OCI-LY7 (cell line): ENCODE results near the gene RPP25L. TPM values are rescaled to one million over a fixed set of nuclear protein-coding genes. Genes with fewer than 3 reads are reported as not detected.

Experiments
- BruUV-seq: library from RNA; stranded (reverse); fragments of 400-500 nt; replicated peaks from 2 replicates; lab custom pipeline; 2021; lab: Mats Ljungman, UMichigan
- CTCF ChIA-PET: fragments of 300-600 bp; sonication (Branson Sonifier 250); formaldehyde crosslinking; loops from one replicate; lab custom pipeline; 2022; ENCODE audit warnings: antibody characterized with exemption; ENCODE audit not compliant: unreplicated experiment; lab: Charles Lee
- POLR2A ChIA-PET: fragments of 300-600 bp; sonication (Branson Sonifier 250); formaldehyde crosslinking; loops from one replicate; lab custom pipeline; 2022; ENCODE audit warnings: antibody characterized with exemption; lab: Charles Lee
- DNase-seq: peaks from one replicate; pipeline ENCODE4 v3.0.0-alpha.2; 2015; ENCODE audit warnings: low spot score
- H2AFZ ChIP-seq: fragments of 200-600 bp; sonication (generic), shearing (Covaris generic); 2 replicates; pipeline ENCODE4 v1.6.1; 2014; ENCODE audit warnings: mild to moderate bottlenecking, antibody characterized with exemption, low read length, moderate library complexity
- H3K27ac ChIP-seq: fragments of 200-600 bp; sonication (generic); 2 replicates; pipeline ENCODE4 v1.5.1; 2014; ENCODE audit warnings: mixed run types, low read depth, mild to moderate bottlenecking, moderate library complexity, low read length, inconsistent platforms; ENCODE audit not compliant: poor library complexity, severe bottlenecking
- H3K36me3 ChIP-seq: fragments of 200-600 bp; sonication (generic); 2 replicates; pipeline ENCODE4 v1.6.1; 2014; ENCODE audit warnings: mild to moderate bottlenecking, antibody characterized with exemption, low read length, moderate library complexity, mixed read lengths; ENCODE audit not compliant: insufficient read depth
- H3K4me1 ChIP-seq: fragments of 200-600 bp; sonication (generic); 2 replicates; pipeline ENCODE4 v1.5.1; 2014; ENCODE audit warnings: mild to moderate bottlenecking, low read length; ENCODE audit not compliant: insufficient read depth, poor library complexity, severe bottlenecking
- H3K4me2 ChIP-seq: fragments of 200-600 bp; sonication (generic); 2 replicates; pipeline ENCODE4 v1.6.1; 2014; ENCODE audit warnings: mild to moderate bottlenecking, low read length
- H3K4me3 ChIP-seq: fragments of 200-600 bp; sonication (generic); 2 replicates; pipeline ENCODE4 v1.5.1; 2014; ENCODE audit warnings: mild to moderate bottlenecking, low read depth, low read length; ENCODE audit not compliant: poor library complexity, severe bottlenecking
- H3K79me2 ChIP-seq: fragments of 200-600 bp; sonication (generic); 2 replicates; pipeline ENCODE4 v1.6.1; 2016; ENCODE audit warnings: low read depth, mild to moderate bottlenecking, low read length, moderate library complexity, mixed read lengths; ENCODE audit not compliant: insufficient read depth
- H3K9me2 ChIP-seq: fragments of 200-600 bp; sonication (generic); 2 replicates; pipeline ENCODE4 v1.6.1; 2016; ENCODE audit warnings: mild to moderate bottlenecking, low read length, mixed read lengths; ENCODE audit not compliant: insufficient read depth
- H3K9me3 ChIP-seq: fragments of 200-600 bp; sonication (generic); 2 replicates; pipeline ENCODE4 v1.6.1; 2014; ENCODE audit warnings: mild to moderate bottlenecking, mixed run types, low read length, mixed read lengths
- H4K20me1 ChIP-seq: fragments of 200-600 bp; sonication (generic); 2 replicates; pipeline ENCODE4 v1.6.1; 2014; ENCODE audit warnings: mild to moderate bottlenecking, antibody characterized with exemption, low read length, moderate library complexity, mixed read lengths; ENCODE audit not compliant: insufficient read depth
- EZH2phosphoT487 ChIP-seq: fragments of 200-600 bp; sonication (generic); IDR thresholded peaks from 2 replicates; pipeline ENCODE4 v1.6.1; 2018; ENCODE audit warnings: low read depth, borderline replicate concordance, mild to moderate bottlenecking, mixed run types, antibody characterized with exemption, low read length, moderate library complexity, mixed read lengths
- intact Hi-C: fragments of 100-400 bp; cut with micrococcal nuclease; formaldehyde crosslinking; loops from one replicate; pipeline ENCODE4 v1.10.0; 2022; ENCODE audit not compliant: unreplicated experiment
- total RNA-seq, 2 experiments: library from RNA; depleted of rRNA in 1 of 2; stranded (reverse); fragments of >200 nt in 1 of 2; shearing (Covaris generic) in 1 of 2; gene quantifications; 2 replicates each; pipeline ENCODE4 v1.2.3, GENCODE V29; 2014 to 2022
- TF ChIP-seq, protein P1 (sequence below): fragments of 200-600 bp; sonication (generic); conservative IDR thresholded peaks from 2 replicates; pipeline ENCODE4 v1.5.1; 2014; ENCODE audit warnings: mild to moderate bottlenecking, antibody characterized with exemption, low read length, moderate library complexity, mixed read lengths

Gene RPP25L
- total RNA-seq, 2 experiments from 2014 or later: 33.7 to 40.3 TPM

DNA sequence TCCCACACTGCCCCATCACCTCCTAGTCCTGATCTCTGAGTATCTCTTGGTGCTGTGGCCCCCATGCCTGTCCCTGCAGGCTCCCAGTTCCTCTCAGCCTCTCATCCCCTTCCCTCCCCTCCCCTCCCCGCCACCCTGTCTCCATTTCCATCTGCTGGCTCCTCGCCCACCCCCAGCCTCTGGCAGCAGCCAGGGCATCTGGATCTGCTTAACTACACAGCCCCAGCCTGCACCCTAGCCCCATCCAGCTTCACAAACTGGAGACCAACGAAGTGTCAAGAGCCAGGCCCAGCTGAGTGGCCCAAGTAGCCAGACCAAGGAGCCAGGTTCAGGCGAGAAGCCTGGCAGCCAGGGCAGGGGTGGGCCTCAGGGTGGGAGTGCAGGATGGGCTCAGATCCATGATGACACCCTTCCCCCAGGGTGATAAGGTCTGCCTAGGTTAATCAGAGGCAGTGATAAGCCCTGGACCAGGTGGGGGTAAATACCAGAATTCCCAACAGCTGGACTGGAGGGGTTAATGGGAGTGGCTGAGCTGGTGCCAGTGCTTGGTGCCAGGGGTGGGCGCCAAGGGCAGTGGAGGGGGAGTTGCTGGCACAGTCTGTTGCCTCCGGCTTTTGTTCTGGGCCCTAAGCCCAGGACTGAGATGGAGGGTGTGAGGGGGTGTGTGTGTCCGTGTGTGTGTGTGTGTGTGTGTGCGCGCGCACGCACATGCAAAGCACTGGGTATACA, 42.6 kb upstream of the RPP25L start:
- CTCF ChIA-PET: no interaction called here
- Histone ChIP-seq H3K9me3 (no peaks in the 10 kb centered on the region), H3K36me3 (peaks cover 7% of the 10 kb centered on the region), H3K79me2 (no peaks in the 10 kb centered on the region), H3K27ac (no peak overlapping the region), H3K4me1 (peaks cover 4% of the 10 kb centered on the region), H3K4me2 (no peak overlapping the region), H3K9me2 (no peaks in the 10 kb centered on the region), H4K20me1 (no peaks in the 10 kb centered on the region), H3K4me3 (no peak overlapping the region), H2AFZ (no peak overlapping the region)
- BruUV-seq: no TSS peak
- TF ChIP-seq, protein P1, sequence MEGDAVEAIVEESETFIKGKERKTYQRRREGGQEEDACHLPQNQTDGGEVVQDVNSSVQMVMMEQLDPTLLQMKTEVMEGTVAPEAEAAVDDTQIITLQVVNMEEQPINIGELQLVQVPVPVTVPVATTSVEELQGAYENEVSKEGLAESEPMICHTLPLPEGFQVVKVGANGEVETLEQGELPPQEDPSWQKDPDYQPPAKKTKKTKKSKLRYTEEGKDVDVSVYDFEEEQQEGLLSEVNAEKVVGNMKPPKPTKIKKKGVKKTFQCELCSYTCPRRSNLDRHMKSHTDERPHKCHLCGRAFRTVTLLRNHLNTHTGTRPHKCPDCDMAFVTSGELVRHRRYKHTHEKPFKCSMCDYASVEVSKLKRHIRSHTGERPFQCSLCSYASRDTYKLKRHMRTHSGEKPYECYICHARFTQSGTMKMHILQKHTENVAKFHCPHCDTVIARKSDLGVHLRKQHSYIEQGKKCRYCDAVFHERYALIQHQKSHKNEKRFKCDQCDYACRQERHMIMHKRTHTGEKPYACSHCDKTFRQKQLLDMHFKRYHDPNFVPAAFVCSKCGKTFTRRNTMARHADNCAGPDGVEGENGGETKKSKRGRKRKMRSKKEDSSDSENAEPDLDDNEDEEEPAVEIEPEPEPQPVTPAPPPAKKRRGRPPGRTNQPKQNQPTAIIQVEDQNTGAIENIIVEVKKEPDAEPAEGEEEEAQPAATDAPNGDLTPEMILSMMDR: no peak
- no peak for TF ChIP-seq EZH2phosphoT487
- no peak for DNase-seq
- intact Hi-C loops: no loop called here
- POLR2A ChIA-PET: no interaction called here

DNA sequence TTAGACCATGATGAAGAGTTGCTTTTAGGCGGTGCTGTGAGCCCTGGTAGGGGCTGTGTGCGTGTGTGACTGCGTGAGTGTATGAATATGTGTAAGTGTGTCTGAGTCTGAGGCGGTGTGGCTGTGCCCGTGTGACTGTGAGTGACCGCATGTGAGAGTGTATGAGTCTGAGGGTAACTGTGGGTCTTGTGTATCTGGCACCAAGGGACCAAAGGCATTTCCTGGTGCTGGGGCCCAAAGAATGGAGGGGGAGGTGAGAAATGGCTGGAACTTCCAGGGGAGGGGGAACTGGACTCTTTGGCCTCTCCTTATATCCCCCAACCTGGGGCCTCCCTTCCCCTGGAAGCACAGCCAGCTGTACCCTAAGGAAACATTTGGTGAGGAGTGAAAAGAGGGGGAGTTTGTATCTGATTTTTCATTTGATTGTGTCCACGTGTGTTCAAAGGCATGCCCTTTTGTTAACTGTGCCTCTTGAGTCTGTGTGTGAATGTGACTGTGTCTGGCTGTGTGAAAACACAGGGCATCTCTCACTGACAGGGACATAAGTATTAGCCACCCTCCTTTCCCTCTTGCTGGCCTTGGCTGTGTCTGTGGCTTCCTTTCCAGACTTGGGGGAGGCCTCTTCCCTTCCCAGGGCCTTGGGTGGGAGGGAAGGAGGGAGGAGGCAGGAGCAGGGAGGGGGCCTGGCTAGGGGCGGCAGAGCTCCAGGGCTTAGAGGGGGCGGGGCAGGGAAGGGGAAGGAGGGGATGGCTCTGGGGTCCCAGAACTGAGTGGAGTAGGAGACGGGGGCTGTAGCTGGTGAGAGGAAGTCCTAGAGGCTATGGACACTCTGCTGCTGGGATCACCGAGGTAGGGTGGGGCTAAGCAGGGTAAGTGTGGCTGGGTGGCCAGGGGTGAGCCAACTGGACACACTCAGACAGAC, 41.5 kb upstream of the RPP25L start:
- H3K4me3 ChIP-seq: no peak overlapping the region
- BruUV-seq: no TSS peak
- no peaks in the 10 kb centered on the region for H3K9me2 ChIP-seq
- TF ChIP-seq, protein P1: no peak
- TF ChIP-seq EZH2phosphoT487: no peak
- H3K27ac ChIP-seq: no peak overlapping the region
- no peak overlapping the region for H3K4me2 ChIP-seq
- H4K20me1 ChIP-seq: no peaks in the 10 kb centered on the region
- POLR2A ChIA-PET: no interaction called here
- H3K79me2 ChIP-seq: no peaks in the 10 kb centered on the region
- intact Hi-C loops: no loop called here
- CTCF ChIA-PET: no interaction called here
- H2AFZ ChIP-seq: no peak overlapping the region
- DNase-seq: no peak
- no peaks in the 10 kb centered on the region for H3K9me3 ChIP-seq
- peaks cover 4% of the 10 kb centered on the region for H3K4me1 ChIP-seq
- H3K36me3 ChIP-seq: peaks cover 18% of the 10 kb centered on the region
